MCF 10A (cell line): ENCODE measurements around the gene ZNF688. TPM values are rescaled to one million over a fixed set of nuclear protein-coding genes. Genes with fewer than 3 reads are reported as not detected.

Source experiments
- BruUV-seq: library from RNA; stranded (reverse); fragments of 400-500 nt; replicated peaks from 2 replicates; lab custom pipeline; 2021; lab: Mats Ljungman, UMichigan
- CTCF ChIA-PET: fragments of 300-600 bp; sonication (Branson Sonifier 250); formaldehyde crosslinking; extraction: SDS; loops from one replicate; lab custom pipeline; 2021; ENCODE audit warnings: antibody characterized with exemption, inconsistent platforms; lab: Yijun Ruan, JAX
- POLR2A ChIA-PET: fragments of 300-600, 350-650 bp; sonication (Branson Sonifier 250); formaldehyde crosslinking; extraction: SDS; loops from one replicate; lab custom pipeline; 2020; ENCODE audit warnings: antibody characterized with exemption, inconsistent platforms; lab: Yijun Ruan, JAX
- DNase-seq: peaks from one replicate; pipeline ENCODE4 v3.0.0-alpha.2; 2018; ENCODE audit not compliant: unreplicated experiment
- H3K27ac Mint-ChIP-seq: one replicate; pipeline ENCODE4 v1.8.0; 2022; ENCODE audit warnings: mild to moderate bottlenecking, low read depth, mixed read lengths; ENCODE audit not compliant: unreplicated experiment
- H3K27me3 Mint-ChIP-seq: one replicate; pipeline ENCODE4 v1.8.0; 2022; ENCODE audit warnings: mixed read lengths; ENCODE audit not compliant: insufficient read depth, unreplicated experiment
- H3K36me3 Mint-ChIP-seq: one replicate; pipeline ENCODE4 v1.8.0; 2022; ENCODE audit warnings: mild to moderate bottlenecking, moderate library complexity, mixed read lengths; ENCODE audit not compliant: insufficient read depth, unreplicated experiment
- H3K4me1 Mint-ChIP-seq: one replicate; pipeline ENCODE4 v1.8.0; 2022; ENCODE audit warnings: mixed read lengths; ENCODE audit not compliant: insufficient read depth, unreplicated experiment
- H3K4me3 Mint-ChIP-seq: one replicate; pipeline ENCODE4 v1.8.0; 2022; ENCODE audit warnings: mild to moderate bottlenecking, moderate library complexity, mixed read lengths; ENCODE audit not compliant: unreplicated experiment
- H3K9me3 Mint-ChIP-seq: one replicate; pipeline ENCODE4 v1.8.0; 2022; ENCODE audit warnings: mixed read lengths; ENCODE audit not compliant: unreplicated experiment
- CTCF ChIP-seq: fragments of 200-600 bp; IDR thresholded peaks from one replicate; pipeline ENCODE4 v1.8.0; 2022; ENCODE audit warnings: antibody characterized with exemption, mild to moderate bottlenecking; ENCODE audit not compliant: unreplicated experiment
- intact Hi-C: fragments of 100-400 bp; cut with micrococcal nuclease; formaldehyde crosslinking; loops from 2 replicates; pipeline ENCODE4 v1.14.1; 2022
- total RNA-seq: library from RNA; stranded (reverse); gene quantifications from 2 replicates; pipeline ENCODE4 v1.2.3, GENCODE V29; 2022

Gene ZNF688
- total RNA-seq, 1 experiment from 2014 or later, result 9.0 TPM

- Mint-ChIP-seq H3K36me3 (peaks cover 28% of the 10 kb centered on the region), H3K4me1 (peaks cover 6% of the 10 kb centered on the region), H3K27me3 (no peaks in the 10 kb centered on the region), H3K27ac (peak within 1 kb of the TSS; percentile 95), H3K4me3 (peak within 1 kb of the TSS; percentile 91), H3K9me3 (no peaks in the 10 kb centered on the region)
- TF ChIP-seq CTCF, result no peak
- peak; percentile 86 for DNase-seq
- intact Hi-C loops, result loop anchor here (1.0 to 2.0 kb wide), 4 partner anchors 24 to 64 kb away; partner anchors contain the start of genes ZNF688, ZNF764 and ZNF785
- POLR2A ChIA-PET, result interaction anchor here (0.5 to 3.5 kb wide), 28 partner anchors 8 to 163 kb away, joined by 3 to 104 read pairs (median 6); partner anchors contain the start of genes DCTPP1, FBRS, SEPHS2 and ZNF688
- CTCF ChIA-PET, result interaction anchor here (0.6 to 3.4 kb wide), 14 partner anchors 9 to 366 kb away, joined by 3 to 28 read pairs (median 6); partner anchors contain the start of genes DCTPP1 and ZNF764
- TSS peak; percentile 42 for BruUV-seq
These were observed 37.0 kb downstream of the ZNF688 start, which contains the start of gene ZNF747 for GRCh38 chr16:30534368-30535105. Gene ZNF747 (minus strand): TSS chr16:30534858. CDS start chr16:30534679, 179 bp downstream.

GRCh38 chr16:30533748-30534367, 37.7 kb downstream of the ZNF688 start:
- POLR2A ChIA-PET, result interaction anchor here (0.6 to 3.5 kb wide), 14 partner anchors 24 to 164 kb away, joined by 3 to 104 read pairs (median 12); partner anchors contain the start of genes DCTPP1, FBRS, SEPHS2 and ZNF688
- no peak for DNase-seq
- peaks cover 28% of the 10 kb centered on the region for H3K36me3 Mint-ChIP-seq
- H3K4me1 Mint-ChIP-seq, result peaks cover 6% of the 10 kb centered on the region
- intact Hi-C loops, result loop anchor here (2.0 kb wide), 2 partner anchors 51 to 65 kb away; partner anchors contain the start of gene ZNF785
- no peaks in the 10 kb centered on the region for H3K27me3 Mint-ChIP-seq
- no peaks in the 10 kb centered on the region for H3K9me3 Mint-ChIP-seq
- CTCF ChIA-PET, result interaction anchor here (0.7 to 3.4 kb wide), 6 partner anchors 10 to 367 kb away, joined by 3 to 28 read pairs (median 9); partner anchors contain the start of genes DCTPP1 and ZNF764
- peak overlapping the region; percentile 91 for H3K4me3 Mint-ChIP-seq
- BruUV-seq, result no TSS peak
- TF ChIP-seq CTCF, result no peak
- H3K27ac Mint-ChIP-seq, result peak overlapping the region; percentile 95

GRCh38 chr16:30533146-30533522, 38.4 kb downstream of the ZNF688 start:
- Mint-ChIP-seq H3K36me3 (peaks cover 28% of the 10 kb centered on the region), H3K4me1 (peaks cover 6% of the 10 kb centered on the region), H3K4me3 (peak overlapping the region; percentile 91), H3K27ac (peak overlapping the region; percentile 95), H3K9me3 (no peaks in the 10 kb centered on the region), H3K27me3 (no peaks in the 10 kb centered on the region)
- intact Hi-C loops, result no loop called here
- DNase-seq, result no peak
- POLR2A ChIA-PET, result interaction anchor here (0.6 to 3.4 kb wide), 3 partner anchors 25 to 119 kb away, joined by 3 to 104 read pairs (median 3); partner anchors contain the start of gene ZNF764
- no TSS peak for BruUV-seq
- no peak for TF ChIP-seq CTCF
- CTCF ChIA-PET, result interaction anchor here (0.7 to 3.4 kb wide), 2 partner anchors 11 to 25 kb away, joined by 3 to 28 read pairs; partner anchors contain the start of gene ZNF764
